ENCODE measurements around the gene PDE11A.

The PDE11A gene

GRCh38 chr2:177828557-177828956 is 244.0 kb downstream of the PDE11A start:
- DNase-seq (ENCODE audit: low read depth): no peak
- TF ChIP-seq CTCF (IDR thresholded peaks at IDR 0.05; ENCODE audit: control insufficient read depth, insufficient read depth, low read depth, low read length, missing control alignments): no peak
- H3K4me3 ChIP-seq (ENCODE audit: control insufficient read depth, low read depth, low read length): no peak overlapping the region

DNA sequence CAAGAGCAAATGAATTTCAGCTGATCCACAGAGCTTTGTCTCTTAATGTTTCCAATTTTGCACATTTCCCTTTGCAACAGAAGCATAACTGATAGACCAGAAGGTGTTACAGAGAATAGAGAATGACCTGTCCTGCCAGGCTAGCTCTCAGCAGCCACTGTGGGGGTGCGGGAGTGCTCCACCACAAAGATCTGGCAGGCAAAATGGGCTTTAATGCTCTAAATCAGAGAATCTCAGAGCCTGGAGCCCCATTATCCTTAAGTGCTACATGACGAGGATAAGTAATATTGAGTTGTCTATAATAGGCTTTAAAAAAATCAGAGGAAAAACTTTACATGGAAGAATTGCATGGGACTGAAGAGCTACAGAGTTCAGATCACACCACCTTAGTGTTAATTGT is 245.7 kb downstream of the PDE11A start:
- DNase-seq (ENCODE audit: low read depth): no peak
- no peak overlapping the region for H3K4me3 ChIP-seq (ENCODE audit: control insufficient read depth, low read depth, low read length)
- no peak for TF ChIP-seq CTCF (IDR thresholded peaks at IDR 0.05; ENCODE audit: control insufficient read depth, insufficient read depth, low read depth, low read length, missing control alignments)

DNA sequence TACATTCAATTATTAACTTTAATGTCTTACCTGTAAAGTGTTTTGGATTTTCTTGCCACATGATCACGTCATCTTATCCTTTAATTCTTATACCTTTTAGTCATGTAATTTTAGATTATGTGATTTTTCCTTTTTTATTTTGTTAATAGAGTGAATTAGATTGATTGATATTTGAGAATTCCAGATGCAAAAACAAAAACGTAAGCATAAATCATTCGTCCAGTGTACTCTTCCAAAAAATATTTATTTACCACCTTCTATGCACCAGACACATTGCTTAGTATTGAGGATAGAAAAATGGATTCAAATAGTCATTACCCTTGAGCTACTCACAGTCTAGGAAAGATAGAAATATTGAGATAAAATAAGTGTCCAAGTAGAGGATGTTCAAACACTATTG is 249.6 kb downstream of the PDE11A start:
- DNase-seq (ENCODE audit: low read depth): no peak
- H3K4me3 ChIP-seq (ENCODE audit: control insufficient read depth, low read depth, low read length): no peak overlapping the region
- TF ChIP-seq CTCF (IDR thresholded peaks at IDR 0.05; ENCODE audit: control insufficient read depth, insufficient read depth, low read depth, low read length, missing control alignments): no peak

DNA sequence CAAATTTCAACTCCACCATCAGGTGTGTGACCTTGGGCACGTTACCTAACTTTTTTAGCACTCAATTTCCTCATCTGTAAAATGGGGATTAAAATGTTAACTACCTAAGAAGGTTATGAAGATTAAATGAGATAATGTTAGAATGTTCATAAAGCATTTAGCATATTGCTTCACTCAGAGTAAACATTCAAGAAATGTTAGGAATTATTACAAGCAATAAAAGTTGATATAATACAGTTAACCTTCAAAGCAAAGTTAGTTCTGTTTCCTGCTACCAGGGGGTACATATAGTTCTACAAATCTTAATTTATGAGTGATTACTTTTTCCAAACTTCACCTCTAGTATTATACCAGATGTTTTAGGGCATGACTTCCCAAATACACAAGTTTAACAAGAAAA is 254.2 kb downstream of the PDE11A start:
- TF ChIP-seq CTCF (IDR thresholded peaks at IDR 0.05; ENCODE audit: control insufficient read depth, insufficient read depth, low read depth, low read length, missing control alignments): no peak
- DNase-seq (ENCODE audit: low read depth): no peak
- no peak overlapping the region for H3K4me3 ChIP-seq (ENCODE audit: control insufficient read depth, low read depth, low read length)

DNA sequence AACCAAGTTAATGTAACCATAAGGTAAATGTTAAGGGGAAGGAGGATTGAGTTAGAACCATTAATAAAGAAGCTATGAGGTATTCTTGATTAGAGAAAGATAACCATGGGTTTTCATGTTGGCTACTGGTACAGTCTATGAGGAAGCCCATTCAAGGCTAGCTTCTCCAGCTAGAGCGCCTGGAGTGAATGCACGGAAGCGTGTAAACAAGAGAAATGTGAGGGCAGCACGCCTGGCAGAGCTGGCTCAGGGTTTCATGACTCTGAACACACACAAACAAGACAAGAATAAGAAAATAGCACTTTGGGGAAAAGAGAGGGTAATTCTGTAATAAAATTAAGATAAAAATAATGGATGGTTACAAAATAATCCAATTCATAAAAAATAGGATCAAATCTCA is 255.3 kb downstream of the PDE11A start:
- no peak for TF ChIP-seq CTCF (IDR thresholded peaks at IDR 0.05; ENCODE audit: control insufficient read depth, insufficient read depth, low read depth, low read length, missing control alignments)
- no peak for DNase-seq (ENCODE audit: low read depth)
- no peak overlapping the region for H3K4me3 ChIP-seq (ENCODE audit: control insufficient read depth, low read depth, low read length)

DNA sequence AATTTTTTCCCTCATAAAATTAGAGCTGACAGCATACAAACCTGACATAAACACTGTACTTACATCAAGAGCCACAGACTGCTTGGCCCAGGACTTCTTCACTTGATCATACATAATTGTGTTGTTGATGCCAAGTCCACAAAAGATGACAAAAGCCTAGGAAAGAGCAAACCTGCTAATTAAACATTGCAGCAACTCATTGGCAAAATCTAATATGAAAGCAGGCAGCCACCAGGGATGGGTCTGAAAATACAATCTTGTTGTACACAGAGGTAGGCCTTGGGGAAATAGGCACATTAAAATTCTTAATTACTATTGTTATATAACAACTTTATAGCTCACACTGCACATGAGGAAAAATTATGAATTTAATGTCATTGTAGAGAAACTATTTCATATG is 255.8 kb downstream of the PDE11A start:
- no peak for DNase-seq (ENCODE audit: low read depth)
- no peak for TF ChIP-seq CTCF (IDR thresholded peaks at IDR 0.05; ENCODE audit: control insufficient read depth, insufficient read depth, low read depth, low read length, missing control alignments)
- no peak overlapping the region for H3K4me3 ChIP-seq (ENCODE audit: control insufficient read depth, low read depth, low read length)

Data from AG09309 (cell line).